ENCODE measurements around the gene CEP72.
"Not testable (repeated sequence)": the region's sequence is repeated elsewhere in the genome, so short reads cannot be mapped to it uniquely, and the experiment has no call there.

The CEP72 gene

DNA sequence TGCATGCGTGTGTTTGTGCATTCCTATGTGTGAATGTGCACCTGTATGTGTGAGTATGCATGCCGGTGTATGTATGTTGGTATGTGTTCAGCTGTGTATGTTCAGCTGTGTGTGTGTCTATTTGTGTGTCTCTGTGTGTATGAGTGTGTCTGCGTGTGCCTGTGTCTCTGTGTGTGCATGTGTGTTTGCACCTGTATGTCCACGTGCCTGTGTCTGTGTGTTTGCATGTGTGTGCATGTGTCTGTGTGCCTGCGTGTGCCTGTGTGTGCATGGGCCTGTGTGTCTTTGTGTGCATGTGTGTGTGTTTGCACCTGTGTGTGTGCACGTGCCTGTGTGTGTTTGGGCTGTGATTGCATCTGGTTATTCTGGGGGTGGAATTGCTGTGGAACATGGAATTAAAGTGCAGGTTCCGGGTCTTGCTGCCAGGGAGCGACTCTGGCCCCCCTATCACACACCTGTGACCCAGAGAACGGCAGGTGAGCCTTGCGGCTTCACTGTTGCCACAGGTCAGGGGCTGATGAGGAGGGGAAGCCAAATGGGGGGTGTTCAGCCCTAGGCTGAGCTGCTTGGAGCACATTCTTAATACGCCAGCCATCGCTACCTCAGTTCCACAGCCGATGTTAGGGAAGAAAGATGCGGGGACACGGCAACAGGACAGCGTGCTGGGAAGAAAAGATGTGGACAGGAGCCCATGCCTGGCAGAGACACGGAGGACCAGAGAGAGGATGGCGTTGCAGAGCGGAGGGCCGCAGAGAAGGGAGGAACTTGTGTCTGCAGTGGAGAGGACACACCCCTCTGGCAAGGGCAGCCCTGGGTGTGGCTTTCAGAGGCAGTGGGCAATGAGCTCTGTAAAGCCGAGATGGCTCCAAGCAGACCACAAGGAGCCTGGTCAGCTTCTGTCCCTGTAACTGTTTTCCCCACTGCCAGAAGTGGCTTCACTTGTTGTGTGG lies 84.9 kb downstream of the CEP72 start:
- in situ Hi-C loops (cut with HindIII; ENCODE audit: low pct_unique_long_range_greater_than_20kb, low sequenced_read_pairs) = not testable (repeated sequence)

More for the DNA sequence above, 84.9 kb downstream of the CEP72 start:
- DNase-seq (ENCODE audit: low read depth in 1 of 2, low spot score in 1 of 2) = not testable (repeated sequence)

Measured in T47D (cell line).